Panc1 (cell line): ENCODE results near the gene GRIK3. TPM values are rescaled to one million over a fixed set of nuclear protein-coding genes. Genes with fewer than 3 reads are reported as not detected.

ENCODE experiments used
- ATAC-seq: fragments of 200-7000 bp; cut with Tn5 transposase; 2 replicates; pipeline ENCODE4 v1.9.1; 2020; ENCODE audit warnings: mild to moderate bottlenecking, moderate library complexity
- BruUV-seq: library from RNA; stranded (reverse); fragments of 400-500 nt; replicated peaks from 2 replicates; lab custom pipeline; 2021; lab: Mats Ljungman, UMichigan
- CTCF ChIA-PET: fragments of 300-600 bp; sonication (Branson Sonifier 250); formaldehyde crosslinking; loops from one replicate; lab custom pipeline; 2022; ENCODE audit warnings: antibody characterized with exemption; lab: Charles Lee
- POLR2A ChIA-PET: fragments of 300-600 bp; sonication (Branson Sonifier 250); formaldehyde crosslinking; loops from one replicate; lab custom pipeline; 2022; ENCODE audit warnings: antibody characterized with exemption; lab: Charles Lee
- DNase-seq: peaks from one replicate; pipeline ENCODE4 v3.0.0-alpha.2; 2010; ENCODE audit warnings: low read depth, low spot score
- H3K27ac ChIP-seq: 2 replicates; pipeline ENCODE4 v1.5.1; 2011; ENCODE audit warnings: mild to moderate bottlenecking, low read length, inconsistent platforms
- H3K27me3 ChIP-seq: fragments of 200-500 bp; sonication (Bioruptor generic); 2 replicates; pipeline ENCODE4 v1.6.0; 2014; ENCODE audit warnings: low read length, inconsistent platforms; ENCODE audit not compliant: control insufficient read depth, insufficient read depth
- H3K36me3 ChIP-seq: fragments of 200-500 bp; sonication (Bioruptor generic); 2 replicates; pipeline ENCODE4 v1.5.1; 2014; ENCODE audit warnings: inconsistent platforms, mild to moderate bottlenecking, low read length, moderate library complexity; ENCODE audit not compliant: control insufficient read depth, insufficient read depth
- H3K4me1 ChIP-seq: 2 replicates; pipeline ENCODE4 v1.5.1; 2011; ENCODE audit warnings: inconsistent platforms, mild to moderate bottlenecking, low read length, moderate library complexity; ENCODE audit not compliant: control insufficient read depth, insufficient read depth
- H3K4me3 ChIP-seq, 2 experiments: 2 replicates each; pipeline ENCODE4 v1.5.1; 2011 to 2012; ENCODE audit warnings: low read depth in 2 of 2, low read length in 2 of 2, mild to moderate bottlenecking in 2 of 2, inconsistent platforms in 1 of 2, moderate library complexity in 1 of 2
- H3K9me3 ChIP-seq: fragments of 200-500 bp; sonication (Bioruptor generic); 2 replicates; pipeline ENCODE4 v1.5.1; 2014; ENCODE audit warnings: low read depth, mild to moderate bottlenecking, inconsistent platforms, low read length, moderate library complexity; ENCODE audit not compliant: control insufficient read depth, insufficient read depth
- POLR2AphosphoS5 ChIP-seq: IDR thresholded peaks from 2 replicates; pipeline ENCODE4 v1.6.1; 2012; ENCODE audit warnings: mild to moderate bottlenecking, low read depth, low read length, moderate library complexity
- SIN3A ChIP-seq: IDR thresholded peaks from 2 replicates; pipeline ENCODE4 v1.6.1; 2012; ENCODE audit warnings: low read depth, mild to moderate bottlenecking, low read length, moderate library complexity, borderline replicate concordance; ENCODE audit not compliant: insufficient read depth
- TCF7L2 ChIP-seq: IDR thresholded peaks from 2 replicates; pipeline ENCODE4 v1.6.1; 2011; ENCODE audit warnings: mild to moderate bottlenecking, low read depth, low read length, inconsistent platforms
- in situ Hi-C: cut with HindIII; loops from 2 replicates; pipeline ENCODE4 v1.10.0; 2016; ENCODE audit warnings: low sequenced_read_pairs, low pct_unique_long_range_greater_than_20kb
- intact Hi-C: fragments of 100-400 bp; cut with micrococcal nuclease; formaldehyde crosslinking; loops from one replicate; pipeline ENCODE4 v1.10.0; 2022; ENCODE audit not compliant: unreplicated experiment
- total RNA-seq: library from RNA; stranded (reverse); gene quantifications from one replicate; pipeline ENCODE4 v1.2.1, GENCODE V29; 2021; ENCODE audit not compliant: unreplicated experiment
- TF ChIP-seq, protein P1 (sequence below): fragments of 450-650 bp; IDR thresholded peaks from 2 replicates; pipeline ENCODE4 v1.5.1; 2017; ENCODE audit warnings: mild to moderate bottlenecking
- TF ChIP-seq, protein P2 (sequence below), 2 experiments: IDR thresholded peaks; 2 replicates each; pipeline ENCODE4 v1.6.1; 2011 to 2012; ENCODE audit warnings: low read depth in 2 of 2, control low read depth in 1 of 2, low read length in 1 of 2, mild to moderate bottlenecking in 1 of 2, moderate library complexity in 1 of 2; ENCODE audit not compliant: insufficient read depth in 1 of 2

Gene GRIK3
- total RNA-seq, 1 experiment from 2014 or later, result not detected

DNA sequence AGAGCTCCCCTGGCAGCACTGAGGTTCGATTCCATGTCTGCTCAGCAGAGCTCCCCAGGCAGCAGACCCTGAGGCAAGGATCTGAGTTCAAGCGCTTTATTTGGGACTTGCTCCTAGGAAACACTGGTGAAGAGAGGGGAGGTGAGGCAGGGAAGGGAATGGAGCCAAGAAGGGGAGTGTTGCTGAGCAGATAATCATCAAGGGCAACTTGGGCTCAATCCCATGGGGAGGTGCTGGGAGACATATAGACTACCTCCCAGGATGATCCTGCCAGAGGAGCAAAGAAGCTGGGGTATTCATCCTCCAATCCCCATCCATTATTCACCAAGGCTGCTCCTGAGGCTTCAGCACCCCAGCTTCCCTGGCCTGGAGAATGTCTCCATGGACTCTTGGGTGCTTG is 47.0 kb downstream of the GRIK3 start:
- Histone ChIP-seq H3K27me3 (no peaks in the 10 kb centered on the region), H3K4me1 (no peaks in the 10 kb centered on the region)
- TF ChIP-seq SIN3A (no peak), TCF7L2 (no peak), POLR2AphosphoS5 (no peak)
- TF ChIP-seq, protein P1, sequence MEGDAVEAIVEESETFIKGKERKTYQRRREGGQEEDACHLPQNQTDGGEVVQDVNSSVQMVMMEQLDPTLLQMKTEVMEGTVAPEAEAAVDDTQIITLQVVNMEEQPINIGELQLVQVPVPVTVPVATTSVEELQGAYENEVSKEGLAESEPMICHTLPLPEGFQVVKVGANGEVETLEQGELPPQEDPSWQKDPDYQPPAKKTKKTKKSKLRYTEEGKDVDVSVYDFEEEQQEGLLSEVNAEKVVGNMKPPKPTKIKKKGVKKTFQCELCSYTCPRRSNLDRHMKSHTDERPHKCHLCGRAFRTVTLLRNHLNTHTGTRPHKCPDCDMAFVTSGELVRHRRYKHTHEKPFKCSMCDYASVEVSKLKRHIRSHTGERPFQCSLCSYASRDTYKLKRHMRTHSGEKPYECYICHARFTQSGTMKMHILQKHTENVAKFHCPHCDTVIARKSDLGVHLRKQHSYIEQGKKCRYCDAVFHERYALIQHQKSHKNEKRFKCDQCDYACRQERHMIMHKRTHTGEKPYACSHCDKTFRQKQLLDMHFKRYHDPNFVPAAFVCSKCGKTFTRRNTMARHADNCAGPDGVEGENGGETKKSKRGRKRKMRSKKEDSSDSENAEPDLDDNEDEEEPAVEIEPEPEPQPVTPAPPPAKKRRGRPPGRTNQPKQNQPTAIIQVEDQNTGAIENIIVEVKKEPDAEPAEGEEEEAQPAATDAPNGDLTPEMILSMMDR, result no peak
- TF ChIP-seq, protein P2, sequence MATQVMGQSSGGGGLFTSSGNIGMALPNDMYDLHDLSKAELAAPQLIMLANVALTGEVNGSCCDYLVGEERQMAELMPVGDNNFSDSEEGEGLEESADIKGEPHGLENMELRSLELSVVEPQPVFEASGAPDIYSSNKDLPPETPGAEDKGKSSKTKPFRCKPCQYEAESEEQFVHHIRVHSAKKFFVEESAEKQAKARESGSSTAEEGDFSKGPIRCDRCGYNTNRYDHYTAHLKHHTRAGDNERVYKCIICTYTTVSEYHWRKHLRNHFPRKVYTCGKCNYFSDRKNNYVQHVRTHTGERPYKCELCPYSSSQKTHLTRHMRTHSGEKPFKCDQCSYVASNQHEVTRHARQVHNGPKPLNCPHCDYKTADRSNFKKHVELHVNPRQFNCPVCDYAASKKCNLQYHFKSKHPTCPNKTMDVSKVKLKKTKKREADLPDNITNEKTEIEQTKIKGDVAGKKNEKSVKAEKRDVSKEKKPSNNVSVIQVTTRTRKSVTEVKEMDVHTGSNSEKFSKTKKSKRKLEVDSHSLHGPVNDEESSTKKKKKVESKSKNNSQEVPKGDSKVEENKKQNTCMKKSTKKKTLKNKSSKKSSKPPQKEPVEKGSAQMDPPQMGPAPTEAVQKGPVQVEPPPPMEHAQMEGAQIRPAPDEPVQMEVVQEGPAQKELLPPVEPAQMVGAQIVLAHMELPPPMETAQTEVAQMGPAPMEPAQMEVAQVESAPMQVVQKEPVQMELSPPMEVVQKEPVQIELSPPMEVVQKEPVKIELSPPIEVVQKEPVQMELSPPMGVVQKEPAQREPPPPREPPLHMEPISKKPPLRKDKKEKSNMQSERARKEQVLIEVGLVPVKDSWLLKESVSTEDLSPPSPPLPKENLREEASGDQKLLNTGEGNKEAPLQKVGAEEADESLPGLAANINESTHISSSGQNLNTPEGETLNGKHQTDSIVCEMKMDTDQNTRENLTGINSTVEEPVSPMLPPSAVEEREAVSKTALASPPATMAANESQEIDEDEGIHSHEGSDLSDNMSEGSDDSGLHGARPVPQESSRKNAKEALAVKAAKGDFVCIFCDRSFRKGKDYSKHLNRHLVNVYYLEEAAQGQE (IDR thresholded peaks at IDR 0.05; ENCODE audit: insufficient read depth in 1 of 2, low read depth in 2 of 2, low read length in 1 of 2), result no peak

DNA sequence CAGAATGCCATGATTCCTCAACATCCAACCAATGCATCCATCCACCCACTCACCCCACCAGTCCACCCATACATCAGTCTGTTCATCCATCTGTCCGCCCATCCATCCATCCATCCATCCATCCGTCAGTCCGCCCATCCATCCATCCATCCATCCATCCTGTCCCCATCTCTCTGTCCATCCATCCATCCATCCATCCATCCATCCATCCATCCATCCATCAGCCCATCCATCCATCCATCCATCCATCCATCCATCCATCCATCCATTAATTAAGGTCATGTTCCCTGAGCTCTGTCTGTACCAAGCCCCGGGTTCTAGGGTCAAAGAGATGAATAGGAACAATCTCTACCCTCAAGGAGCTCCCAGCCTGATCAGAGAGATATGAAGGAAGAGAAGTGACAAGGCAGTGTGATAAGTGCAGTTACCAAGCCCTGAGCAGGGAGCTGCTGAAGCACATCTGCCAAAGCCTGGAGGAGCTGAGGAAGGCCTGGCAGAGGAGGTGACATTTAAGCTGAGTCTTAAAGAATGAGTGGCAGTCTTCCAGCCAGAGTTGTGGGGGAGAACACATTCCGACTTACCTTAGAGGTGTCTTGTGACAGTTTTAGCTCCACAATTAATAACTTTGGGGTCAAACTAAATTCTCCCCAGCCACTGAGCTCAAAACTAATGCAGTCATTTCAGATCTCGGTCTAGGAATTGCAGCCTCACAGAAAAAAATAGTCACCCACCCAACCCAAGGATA is 47.9 kb downstream of the GRIK3 start:
- Histone ChIP-seq H3K9me3 (no peaks in the 10 kb centered on the region), H3K4me3 (no peak overlapping the region), H3K27me3 (no peaks in the 10 kb centered on the region; the same call in 1 of the 2 replicates), H3K4me1 (no peaks in the 10 kb centered on the region), H3K36me3 (no peaks in the 10 kb centered on the region), H3K27ac (no peak overlapping the region)
- DNase-seq (no peak), ATAC-seq (no peak)
- ChIA-PET POLR2A (interaction anchor here (0.7 kb wide), 1 partner anchor 23 kb away, joined by 8 read pairs; no protein-coding TSS in a partner anchor), CTCF (no interaction called here)
- intact Hi-C loops (no loop called here), in situ Hi-C loops (no loop called here)
- no TSS peak for BruUV-seq
- TF ChIP-seq POLR2AphosphoS5 (no peak), SIN3A (no peak), TCF7L2 (no peak)
- TF ChIP-seq, protein P2 (IDR thresholded peaks at IDR 0.05; ENCODE audit: insufficient read depth in 1 of 2, low read depth in 2 of 2, low read length in 1 of 2), result no peak
- TF ChIP-seq, protein P1, result no peak

More for the DNA sequence above, 47.0 kb downstream of the GRIK3 start:
- no peak for DNase-seq
- Histone ChIP-seq H3K9me3 (no peaks in the 10 kb centered on the region), H3K36me3 (no peaks in the 10 kb centered on the region), H3K4me3 (no peak overlapping the region), H3K27ac (no peak overlapping the region)
- intact Hi-C loops, result no loop called here
- POLR2A ChIA-PET, result no interaction called here
- no TSS peak for BruUV-seq
- in situ Hi-C loops, result no loop called here
- no peak for ATAC-seq
- CTCF ChIA-PET, result no interaction called here
